ENCODE measurements around the gene RUBCN.
"Not testable (repeated sequence)": the region's sequence is repeated elsewhere in the genome, so short reads cannot be mapped to it uniquely, and the experiment has no call there.

DNA sequence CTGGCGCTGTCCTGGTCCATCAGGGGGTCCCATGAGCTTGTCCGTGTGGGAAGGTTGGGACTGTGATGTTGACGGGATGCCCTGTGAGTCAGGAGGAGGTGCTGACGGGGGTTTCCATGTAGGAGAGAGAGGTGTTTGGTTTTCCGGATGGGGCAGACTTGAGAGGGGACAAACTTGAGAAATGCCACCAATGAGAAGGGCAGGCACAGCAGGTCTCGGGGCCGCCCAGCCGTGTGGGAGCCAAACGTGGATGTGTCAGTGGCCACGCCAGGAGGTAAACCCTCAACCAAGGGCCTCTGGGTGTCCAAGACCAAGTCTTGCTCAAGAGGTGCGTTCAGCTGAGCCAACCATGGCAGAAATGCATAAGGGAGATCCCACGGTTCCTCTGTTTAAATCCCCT is 105.9 kb downstream of the RUBCN start:
- TF ChIP-seq CTCF (IDR thresholded peaks at IDR 0.05; ENCODE audit: borderline replicate concordance, extremely low read depth, low read length, poor library complexity, severe bottlenecking); EZH2 (IDR thresholded peaks at IDR 0.05; ENCODE audit: borderline replicate concordance, low read depth, low read length, severe bottlenecking): not testable (repeated sequence)

Measured in DND-41 (cell line).